ENCODE data around the gene ZBTB44. TPM values are rescaled to one million over a fixed set of nuclear protein-coding genes. Genes with fewer than 3 reads are reported as not detected.

The ZBTB44 gene
- total RNA-seq, 1 donor from 2014 or later, result 43.6 TPM

- Histone ChIP-seq H3K27me3 (peaks cover 9% of the 10 kb centered on the region), H2AFZ (replicated peaks) (no peak overlapping the region), H3K27ac (no peak overlapping the region), H3K4me1 (no peaks in the 10 kb centered on the region), H3K9ac (no peak overlapping the region), H3K79me2 (ENCODE audit: low read depth) (no peaks in the 10 kb centered on the region), H3K4me2 (no peak overlapping the region), H3F3A (ENCODE audit: low read depth) (no peaks in the 10 kb centered on the region), H3K36me3 (no peaks in the 10 kb centered on the region), H3K9me3 (ENCODE audit: low read depth) (no peaks in the 10 kb centered on the region), H4K20me1 (ENCODE audit: low read depth) (no peaks in the 10 kb centered on the region), H3K4me3 (no peak overlapping the region)
- no peaks in the 10 kb centered on the region for H3K9me3 Mint-ChIP-seq
- peaks cover 19% of the 10 kb centered on the region for H3K4me1 Mint-ChIP-seq
- TF ChIP-seq CTCF (IDR thresholded peaks at IDR 0.05) (no peak), EZH2 (IDR thresholded peaks at IDR 0.05) (no peak), EZH2phosphoT487 (IDR thresholded peaks at IDR 0.05) (no peak)
- peaks cover 7% of the 10 kb centered on the region for H3K27me3 Mint-ChIP-seq (ENCODE audit: insufficient read depth, low read depth)
- no peak for DNase-seq (ENCODE audit: low spot score)
- H3K36me3 Mint-ChIP-seq, result no peaks in the 10 kb centered on the region
- H3K27ac Mint-ChIP-seq, result peak overlapping the region; percentile 12
- no peak overlapping the region for H3K4me3 Mint-ChIP-seq
These were observed 98.1 kb downstream of the ZBTB44 start for GRCh38 chr11:130216591-130217132.

GRCh38 chr11:130216221-130216550 is 98.5 kb downstream of the ZBTB44 start:
- TF ChIP-seq CTCF (IDR thresholded peaks at IDR 0.05), result no peak
- TF ChIP-seq EZH2phosphoT487 (IDR thresholded peaks at IDR 0.05), result no peak
- TF ChIP-seq EZH2 (IDR thresholded peaks at IDR 0.05), result no peak
- peaks cover 9% of the 10 kb centered on the region for H3K27me3 ChIP-seq
- H3K4me1 ChIP-seq, result no peaks in the 10 kb centered on the region
- no peak overlapping the region for H2AFZ ChIP-seq (replicated peaks)
- H3K9me3 ChIP-seq (ENCODE audit: low read depth), result no peaks in the 10 kb centered on the region
- H3K9ac ChIP-seq, result no peak overlapping the region
- H3K4me3 Mint-ChIP-seq, result no peak overlapping the region
- no peak for DNase-seq (ENCODE audit: low spot score)
- peaks cover 7% of the 10 kb centered on the region for H3K27me3 Mint-ChIP-seq (ENCODE audit: insufficient read depth, low read depth)
- no peak overlapping the region for H3K4me3 ChIP-seq
- peaks cover 19% of the 10 kb centered on the region for H3K4me1 Mint-ChIP-seq
- H4K20me1 ChIP-seq (ENCODE audit: low read depth), result no peaks in the 10 kb centered on the region
- no peak overlapping the region for H3K4me2 ChIP-seq
- peak overlapping the region; percentile 12 for H3K27ac Mint-ChIP-seq
- no peaks in the 10 kb centered on the region for H3K79me2 ChIP-seq (ENCODE audit: low read depth)
- no peaks in the 10 kb centered on the region for H3K9me3 Mint-ChIP-seq
- no peaks in the 10 kb centered on the region for H3K36me3 Mint-ChIP-seq
- no peaks in the 10 kb centered on the region for H3K36me3 ChIP-seq
- no peaks in the 10 kb centered on the region for H3F3A ChIP-seq (ENCODE audit: low read depth)
- H3K27ac ChIP-seq, result no peak overlapping the region

GRCh38 chr11:130215531-130216220 is 99.0 kb downstream of the ZBTB44 start:
- TF ChIP-seq EZH2 (IDR thresholded peaks at IDR 0.05), result no peak
- no peak for TF ChIP-seq EZH2phosphoT487 (IDR thresholded peaks at IDR 0.05)
- TF ChIP-seq CTCF (IDR thresholded peaks at IDR 0.05), result no peak
- H3K4me3 ChIP-seq, result no peak overlapping the region
- no peak overlapping the region for H3K9ac ChIP-seq
- no peaks in the 10 kb centered on the region for H3K9me3 ChIP-seq (ENCODE audit: low read depth)
- Mint-ChIP-seq H3K36me3 (no peaks in the 10 kb centered on the region), H3K9me3 (no peaks in the 10 kb centered on the region), H3K27me3 (ENCODE audit: insufficient read depth, low read depth) (peaks cover 7% of the 10 kb centered on the region), H3K4me1 (peaks cover 17% of the 10 kb centered on the region), H3K27ac (no peak overlapping the region), H3K4me3 (no peak overlapping the region)
- no peak overlapping the region for H2AFZ ChIP-seq (replicated peaks)
- peaks cover 9% of the 10 kb centered on the region for H3K27me3 ChIP-seq
- H3K27ac ChIP-seq, result no peak overlapping the region
- no peaks in the 10 kb centered on the region for H3F3A ChIP-seq (ENCODE audit: low read depth)
- no peak overlapping the region for H3K4me2 ChIP-seq
- no peaks in the 10 kb centered on the region for H3K4me1 ChIP-seq
- no peak for DNase-seq (ENCODE audit: low spot score)
- no peaks in the 10 kb centered on the region for H3K79me2 ChIP-seq (ENCODE audit: low read depth)
- no peaks in the 10 kb centered on the region for H3K36me3 ChIP-seq
- H4K20me1 ChIP-seq (ENCODE audit: low read depth), result no peaks in the 10 kb centered on the region

All from neural progenitor cell (in vitro differentiated cells).